GM21529 (cell line): ENCODE results near the gene NGEF.

Experiments used
- ATAC-seq: cut with Tn5 transposase; IDR thresholded peaks from one replicate; pipeline ENCODE4 v1.9.1; 2021; ENCODE audit not compliant: unreplicated experiment

Gene NGEF

DNA sequence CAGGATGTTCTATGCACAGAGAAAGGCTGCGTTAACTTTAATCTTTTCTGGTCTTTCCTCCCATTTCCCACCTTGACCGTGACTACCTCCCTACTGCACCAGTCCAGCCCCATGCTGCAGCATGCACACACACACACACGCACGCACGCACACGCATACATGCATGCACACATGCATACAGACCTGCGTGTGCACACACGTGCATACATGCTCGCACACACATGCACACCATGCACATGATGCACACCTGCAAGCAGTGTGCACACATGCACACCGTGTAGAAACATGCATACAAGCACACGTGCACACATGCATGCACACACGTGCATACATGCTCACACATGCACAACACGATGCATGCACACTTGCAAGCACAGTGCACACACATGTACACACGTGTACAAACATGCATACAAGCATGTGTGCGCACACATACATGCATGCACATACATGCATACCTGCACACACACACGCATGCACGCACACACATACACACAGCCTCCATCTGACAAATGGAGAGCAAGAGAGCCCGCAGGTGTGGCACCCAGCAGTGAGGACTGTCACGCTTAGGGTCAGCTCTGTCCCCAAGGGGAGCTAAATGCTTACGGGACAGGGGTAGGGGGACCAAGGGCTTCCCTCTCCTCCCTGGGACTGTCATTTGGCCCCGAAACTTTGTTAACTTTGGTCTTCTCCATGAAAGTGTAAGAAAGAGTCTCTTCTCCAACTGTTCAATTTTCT, 124.8 kb downstream of the NGEF start:
- no peak for ATAC-seq

DNA sequence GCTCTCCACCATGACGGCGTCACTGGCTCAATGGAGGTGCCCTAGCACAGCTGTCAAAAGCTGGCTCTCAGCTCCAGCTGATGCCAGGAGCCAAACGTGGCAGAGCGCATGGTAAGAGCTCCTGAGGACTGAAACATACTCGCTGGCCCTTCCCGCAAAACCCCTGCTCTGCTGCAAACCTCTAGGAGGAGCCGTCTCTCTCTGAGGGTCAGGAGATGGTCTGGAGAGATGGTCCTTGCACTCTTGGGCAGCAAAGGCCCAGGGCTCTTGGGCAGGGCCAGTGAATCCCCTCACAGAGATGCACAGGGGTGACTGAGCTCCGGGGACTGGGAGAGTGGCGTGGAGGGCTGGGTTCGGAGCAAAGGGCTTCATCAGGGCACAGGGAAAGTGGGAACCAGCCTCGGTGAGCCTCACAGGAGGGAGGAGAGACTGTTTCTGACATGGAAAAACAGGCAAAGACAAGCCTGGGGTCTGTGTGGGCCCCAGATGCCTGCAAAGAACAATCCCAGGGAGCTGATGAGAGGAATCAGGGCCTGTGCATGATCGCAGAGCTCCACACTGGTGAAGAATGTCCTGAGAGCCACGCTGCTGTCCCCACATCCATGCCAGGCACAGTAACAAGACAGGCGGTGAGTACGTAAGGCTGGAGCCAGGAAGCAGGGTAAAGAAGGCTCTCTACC, 125.7 kb downstream of the NGEF start:
- ATAC-seq: no peak

DNA sequence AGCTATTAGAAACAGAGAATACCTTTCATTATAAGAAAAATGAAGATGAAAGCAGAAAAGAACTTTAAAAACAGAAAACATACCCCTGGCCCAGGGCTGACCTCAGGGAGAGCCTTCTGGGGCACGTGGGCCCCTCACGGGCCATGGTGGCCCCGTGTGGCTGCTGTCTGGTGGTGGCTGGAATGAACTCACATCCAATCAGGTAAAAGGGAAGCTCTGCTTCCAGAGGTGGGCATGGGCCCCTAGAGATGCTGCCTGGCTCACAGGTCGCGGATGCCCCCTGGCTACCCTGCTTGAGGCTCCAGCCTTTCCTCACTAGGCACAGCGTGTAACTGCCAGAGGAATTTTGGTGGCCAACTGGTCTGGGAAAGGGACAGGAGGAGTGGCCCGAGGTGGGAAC, 126.4 kb downstream of the NGEF start:
- ATAC-seq: no peak

DNA sequence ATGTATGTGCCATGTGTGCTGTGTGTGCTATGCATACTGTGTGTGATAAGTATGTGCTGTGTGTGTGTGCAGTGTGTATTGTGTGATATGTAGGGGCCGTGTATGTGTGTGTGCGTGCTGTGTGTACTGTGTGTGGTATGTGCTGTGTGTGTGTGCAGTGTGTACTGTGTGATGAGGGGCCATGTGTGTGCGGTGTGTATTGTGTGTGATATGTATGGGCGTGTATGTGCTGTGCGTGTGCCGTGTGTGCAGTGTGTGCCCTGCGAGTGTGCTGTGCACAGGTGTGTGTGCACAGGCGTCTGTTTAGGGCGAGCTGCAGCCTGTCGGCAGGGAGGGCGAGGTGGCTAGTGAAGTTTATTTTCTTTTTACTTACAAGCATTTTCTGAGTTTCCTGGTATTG, 126.9 kb downstream of the NGEF start:
- no peak for ATAC-seq

DNA sequence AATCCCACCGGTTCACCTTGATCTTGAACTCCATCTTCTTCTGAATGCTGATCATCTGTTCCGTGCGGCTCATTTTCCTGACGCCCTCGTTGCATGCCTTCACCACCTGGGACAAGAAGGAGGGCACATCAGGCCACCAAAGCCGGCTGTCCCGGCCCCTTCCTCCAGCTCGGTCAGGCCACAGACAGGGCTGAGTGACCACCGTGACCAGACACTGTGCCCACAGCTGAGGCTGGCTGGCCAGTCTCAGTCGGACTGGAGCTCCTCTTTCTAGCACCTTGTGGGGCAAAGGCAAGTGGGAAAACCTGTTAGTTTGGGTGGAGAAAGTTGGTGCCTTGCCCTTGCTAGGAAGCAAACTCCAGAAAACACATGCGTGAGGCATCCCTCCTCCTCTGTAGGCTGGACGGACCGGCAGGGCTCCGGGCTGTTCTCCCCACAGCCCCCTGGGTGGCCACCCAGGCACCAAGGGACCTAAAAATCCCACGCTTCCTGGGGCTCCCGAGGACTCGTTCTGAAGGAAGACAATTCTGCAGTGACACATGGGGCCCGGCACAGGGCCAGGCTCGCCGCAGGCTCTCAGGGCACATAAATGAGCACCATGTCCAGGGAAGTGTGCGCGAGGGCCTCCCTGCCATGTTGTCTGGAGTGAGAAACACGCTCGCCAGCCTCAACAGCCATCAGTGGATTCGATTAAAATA, 127.6 kb downstream of the NGEF start:
- ATAC-seq: no peak

DNA sequence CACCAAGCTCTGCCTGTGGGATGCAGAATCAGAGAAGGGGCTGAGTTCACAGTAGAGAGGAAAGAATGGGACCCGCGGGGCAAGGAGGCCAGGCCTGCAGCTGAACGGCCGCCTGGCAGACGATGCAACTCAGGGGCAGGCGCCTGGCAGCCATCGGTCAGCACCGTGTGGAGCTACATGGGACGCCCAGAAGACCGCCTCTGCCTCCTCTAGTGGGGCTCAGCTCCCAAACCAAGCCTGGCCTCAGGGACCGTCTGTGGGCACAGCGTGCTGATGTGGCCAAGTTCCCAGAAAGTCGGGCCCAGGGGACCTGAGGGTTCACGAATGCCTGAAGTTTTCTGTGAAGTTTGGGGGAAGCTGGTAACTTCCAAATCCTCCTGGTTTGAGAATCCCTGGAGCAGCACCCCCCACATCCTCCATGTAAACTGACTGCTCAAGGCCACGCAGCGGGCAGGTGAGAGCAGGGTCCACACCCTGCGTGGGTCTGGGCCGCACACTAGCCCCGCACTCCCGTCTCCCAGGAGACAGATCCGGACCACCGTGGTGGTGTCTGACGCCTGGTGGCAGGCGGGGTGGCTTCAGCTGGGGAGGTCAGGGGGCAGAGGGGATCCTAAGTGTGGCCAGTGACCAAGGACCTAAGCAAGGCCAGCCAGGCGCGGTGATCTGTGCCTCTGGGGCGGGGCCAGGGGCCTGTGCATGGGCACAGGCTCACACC, 128.3 kb downstream of the NGEF start:
- ATAC-seq: no peak

DNA sequence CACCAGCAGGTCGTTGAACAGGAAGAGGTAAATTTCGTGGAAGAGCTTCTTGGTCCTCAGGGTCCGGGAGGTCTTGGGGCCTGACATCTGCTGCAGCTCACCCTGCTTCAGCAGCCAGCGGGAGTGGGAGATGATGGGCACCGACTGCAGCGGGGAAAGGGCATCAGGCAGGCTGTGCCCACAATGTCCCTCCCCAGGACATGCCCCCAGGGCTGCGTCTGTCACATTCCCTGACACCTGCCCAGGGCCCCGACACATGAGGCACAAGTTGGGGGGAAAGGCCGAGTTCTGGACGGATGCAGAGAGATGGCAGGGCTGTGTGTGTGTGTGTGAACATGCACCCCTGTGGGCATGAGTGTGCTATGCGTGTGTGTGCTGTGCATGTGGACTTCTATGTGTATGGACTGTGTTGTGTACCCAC, 129.0 kb downstream of the NGEF start:
- ATAC-seq: no peak

DNA sequence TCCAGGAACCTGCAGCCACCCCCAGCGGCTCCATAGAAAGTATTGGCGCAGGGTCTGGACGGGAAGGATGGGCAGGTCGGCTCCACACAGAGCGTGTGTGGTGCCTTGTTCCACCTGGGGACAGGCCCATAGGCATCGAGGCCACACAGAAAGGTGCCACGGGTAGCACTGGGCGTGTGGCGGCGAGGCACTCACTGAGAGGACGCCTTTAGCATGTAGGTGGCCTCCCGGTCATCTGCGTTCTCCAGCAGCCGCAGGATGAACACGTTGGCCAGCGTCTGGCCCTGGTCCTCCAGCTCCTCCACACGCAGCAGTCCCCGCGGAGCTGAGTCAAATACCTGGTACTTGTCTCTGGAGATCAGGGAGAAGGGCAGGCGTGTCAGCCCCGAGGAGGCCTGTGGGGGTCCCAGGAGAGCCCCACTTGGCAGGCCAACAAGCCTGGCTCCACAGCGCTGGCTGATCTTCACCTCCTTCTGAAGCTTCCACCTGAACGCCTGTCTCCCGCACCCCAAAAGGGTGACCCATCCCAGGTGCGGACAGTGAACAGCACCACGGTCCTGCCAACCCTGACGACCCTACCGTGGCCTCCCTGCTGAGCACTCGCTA, 129.8 kb downstream of the NGEF start:
- ATAC-seq: no peak

DNA sequence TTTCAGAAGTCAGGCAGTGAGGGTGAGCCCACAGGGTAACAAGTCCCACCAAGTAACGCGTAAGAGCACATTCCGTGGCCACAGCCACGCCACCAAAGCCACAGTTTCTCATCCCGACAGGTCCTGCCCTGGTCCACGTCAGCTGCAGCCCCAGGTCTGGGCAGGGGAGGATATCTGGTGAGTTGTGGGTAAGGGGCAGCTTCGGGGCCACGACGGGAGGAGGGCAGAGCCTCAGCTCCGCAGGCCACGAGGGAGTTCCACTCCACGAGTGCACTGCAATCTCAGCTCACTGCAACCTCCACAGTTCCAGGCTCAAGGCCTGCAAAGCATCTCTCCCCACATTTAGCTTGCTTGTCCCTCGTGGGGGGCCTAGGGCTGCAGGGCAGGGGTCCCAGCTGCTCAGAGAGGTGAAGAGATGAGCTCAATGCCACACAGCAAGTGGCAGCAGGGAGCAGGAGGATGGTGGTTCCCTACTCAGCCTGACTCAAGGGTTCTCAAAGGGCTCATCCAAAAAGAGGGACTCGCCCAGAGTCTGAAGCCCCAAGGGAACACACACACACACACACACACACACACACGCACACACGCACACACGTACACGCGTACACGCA, 130.4 kb downstream of the NGEF start:
- ATAC-seq: no peak

DNA sequence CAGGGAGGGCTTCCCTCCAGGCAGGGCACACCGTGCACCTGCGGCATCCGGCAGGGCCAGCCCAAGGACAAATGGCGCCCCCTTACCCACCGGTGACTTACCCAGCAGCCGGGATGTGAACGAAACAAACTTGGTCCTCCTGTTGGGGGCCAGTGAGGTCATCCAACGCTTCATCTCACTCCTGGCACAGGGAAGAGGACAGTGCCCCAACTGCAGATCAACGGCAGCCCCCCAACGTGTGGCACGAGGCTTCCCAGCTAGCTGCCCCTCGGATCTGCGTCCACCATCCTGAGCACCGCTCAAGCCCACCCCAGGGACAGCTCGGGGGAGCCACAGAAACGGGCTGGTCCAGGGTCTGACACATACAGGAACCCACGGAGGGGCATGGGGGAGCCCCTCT, 131.0 kb downstream of the NGEF start:
- ATAC-seq: no peak

DNA sequence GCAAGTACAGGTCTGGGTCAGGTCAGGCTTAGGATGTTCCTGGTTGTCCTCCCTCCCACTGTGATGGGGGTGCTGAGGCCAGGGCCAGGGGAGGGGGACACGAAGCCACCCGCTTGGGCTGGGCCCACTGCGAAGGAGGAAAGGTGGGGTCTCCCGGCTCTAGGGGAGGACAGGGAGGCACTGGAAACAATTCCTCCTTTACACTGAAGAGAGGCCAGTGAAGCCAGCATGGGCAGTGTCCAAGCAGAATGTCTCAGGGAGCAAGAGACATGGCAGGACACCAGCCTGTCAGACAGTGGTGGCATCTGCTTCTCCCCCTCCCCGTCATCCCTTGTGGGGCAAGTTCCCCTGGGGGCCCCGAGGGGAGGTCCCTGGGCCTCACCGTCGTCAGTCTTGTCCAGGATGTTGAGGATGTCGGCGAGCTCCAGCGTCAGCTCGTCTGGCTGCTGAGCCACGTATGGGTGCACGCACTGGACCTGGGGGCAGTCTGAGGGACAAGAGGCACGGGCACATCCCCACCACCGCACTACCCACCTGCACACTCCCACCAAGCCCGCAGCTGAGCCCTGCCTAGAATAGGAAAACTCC, 132.2 kb downstream of the NGEF start:
- no peak for ATAC-seq

DNA sequence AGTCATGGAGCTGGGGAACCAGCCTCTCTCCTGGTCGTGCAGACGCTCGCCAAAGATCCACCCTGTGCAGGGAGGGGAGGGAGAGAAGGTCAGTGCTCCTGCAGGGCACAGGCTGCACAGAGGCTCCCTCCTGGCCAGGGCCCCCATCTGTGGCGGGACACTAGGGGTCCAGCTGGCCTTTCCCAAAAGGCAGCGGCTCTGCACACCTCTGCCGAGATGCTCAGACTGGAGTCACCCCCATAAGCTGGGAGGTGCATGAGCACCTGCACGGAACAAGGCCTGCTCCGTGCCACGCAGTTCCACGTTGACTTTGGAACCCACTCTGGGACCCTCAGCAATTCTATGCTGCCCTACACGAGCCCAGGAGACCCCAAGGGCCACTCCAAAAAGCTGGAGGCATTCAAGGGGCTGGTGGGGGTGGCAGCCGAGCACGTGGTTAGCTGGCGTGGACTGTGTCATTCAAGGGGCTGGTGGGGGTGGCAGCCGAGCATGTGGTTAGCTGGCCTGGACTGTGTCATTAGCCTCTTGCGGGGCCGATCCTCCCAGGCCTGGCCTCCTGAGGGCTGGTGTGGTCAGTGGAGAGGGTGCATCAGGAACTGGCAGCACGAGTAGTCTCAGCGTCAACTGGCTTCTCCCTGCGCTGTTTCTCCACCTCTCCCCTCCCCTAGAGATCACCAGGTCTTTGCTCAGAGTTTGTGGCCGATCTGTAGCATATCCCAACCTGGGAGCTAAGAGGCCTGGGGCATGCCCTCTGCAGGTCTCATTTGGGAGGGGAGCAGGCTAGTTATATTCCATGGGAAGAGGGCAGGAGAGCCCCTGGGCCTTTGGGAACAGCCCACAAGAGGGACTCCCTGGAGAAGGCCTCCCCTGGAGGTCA, 133.2 kb downstream of the NGEF start:
- ATAC-seq: no peak

DNA sequence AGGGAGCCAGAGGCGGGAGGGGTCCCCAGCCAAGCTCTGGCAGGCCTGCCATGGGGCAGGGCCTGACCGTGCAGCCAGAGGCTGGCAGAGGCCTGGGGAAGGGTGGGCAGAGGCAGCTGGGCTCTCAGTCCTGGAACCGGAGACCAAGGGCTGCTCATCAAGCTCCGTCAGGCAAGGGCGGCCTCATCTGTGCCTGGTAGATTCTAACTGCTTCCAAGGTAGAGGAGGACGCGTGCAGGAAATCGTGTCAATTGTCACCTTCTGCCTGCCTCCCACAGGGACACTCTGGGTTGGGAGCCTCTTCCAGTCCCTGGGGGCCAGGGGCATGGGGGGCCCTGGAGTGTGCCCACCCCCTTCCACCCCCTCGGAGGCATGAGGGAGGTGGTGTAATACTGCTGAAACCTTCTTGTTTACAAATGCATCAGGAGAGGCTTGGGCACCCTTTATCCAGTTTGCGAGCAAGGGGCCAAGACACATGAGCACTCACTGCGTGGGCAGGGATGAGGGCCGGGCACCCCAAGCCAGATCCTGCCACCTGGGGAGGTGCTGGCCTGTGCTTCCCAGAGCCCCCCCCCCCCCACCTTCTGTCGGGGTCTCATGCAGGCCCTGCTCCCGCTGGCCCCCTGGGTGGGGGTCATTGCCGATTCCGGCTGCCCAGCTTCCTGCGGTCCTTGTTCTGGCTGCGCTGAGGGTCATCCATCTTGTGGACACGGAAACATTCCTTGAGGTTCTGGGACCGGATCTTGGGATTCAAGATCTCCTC, 134.0 kb downstream of the NGEF start:
- ATAC-seq: no peak

DNA sequence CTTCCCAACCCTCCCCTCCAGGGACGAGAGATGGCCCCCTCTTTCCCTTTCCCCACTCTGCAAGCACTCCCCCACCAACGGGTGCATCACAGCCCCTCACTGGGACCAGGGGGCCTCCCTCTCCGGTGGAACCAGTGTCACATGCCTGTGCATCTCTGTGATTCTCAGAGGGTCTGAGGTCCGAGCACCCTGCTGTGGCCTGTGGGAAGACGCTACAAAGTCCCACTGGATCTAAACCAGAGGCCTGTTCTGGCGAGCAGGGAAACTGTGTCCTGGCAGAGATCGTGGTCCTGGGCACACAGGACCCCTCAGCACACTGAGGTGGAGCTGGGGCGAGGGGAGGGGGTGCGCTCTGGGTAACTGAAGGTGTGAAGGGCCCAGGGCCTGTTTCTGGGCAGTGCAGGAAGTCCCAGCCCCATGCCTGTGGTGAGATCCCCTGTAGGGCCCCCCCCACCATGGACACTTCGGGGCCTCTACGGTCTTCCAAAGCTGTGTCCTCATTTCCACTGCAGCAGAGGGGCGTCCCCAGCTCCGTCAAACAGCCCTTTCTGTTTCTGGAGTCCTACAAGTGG, 135.0 kb downstream of the NGEF start:
- no peak for ATAC-seq

DNA sequence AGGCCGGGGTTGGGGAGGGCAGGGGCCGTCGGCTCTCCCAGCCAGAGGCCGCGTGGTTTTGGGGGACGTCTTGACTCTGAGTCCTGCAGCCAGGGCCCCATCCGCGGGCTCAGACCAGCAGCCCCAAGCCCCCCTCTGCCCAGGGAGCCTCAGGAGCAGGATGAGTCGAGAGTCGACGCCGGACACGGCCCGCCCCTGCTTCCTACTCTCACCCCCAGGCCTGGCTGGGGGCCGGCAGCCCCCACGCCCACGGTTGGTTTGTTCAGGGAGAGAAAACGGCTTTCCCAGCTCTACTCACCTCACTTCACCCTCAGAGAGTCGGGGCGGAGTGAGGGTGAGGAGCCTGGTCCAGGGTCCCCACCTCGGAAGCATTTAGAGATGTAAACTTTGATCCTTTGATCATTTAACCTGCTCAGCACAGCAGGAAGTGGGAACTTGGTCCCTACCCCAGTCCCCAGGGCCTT, 136.0 kb downstream of the NGEF start:
- ATAC-seq: no peak

DNA sequence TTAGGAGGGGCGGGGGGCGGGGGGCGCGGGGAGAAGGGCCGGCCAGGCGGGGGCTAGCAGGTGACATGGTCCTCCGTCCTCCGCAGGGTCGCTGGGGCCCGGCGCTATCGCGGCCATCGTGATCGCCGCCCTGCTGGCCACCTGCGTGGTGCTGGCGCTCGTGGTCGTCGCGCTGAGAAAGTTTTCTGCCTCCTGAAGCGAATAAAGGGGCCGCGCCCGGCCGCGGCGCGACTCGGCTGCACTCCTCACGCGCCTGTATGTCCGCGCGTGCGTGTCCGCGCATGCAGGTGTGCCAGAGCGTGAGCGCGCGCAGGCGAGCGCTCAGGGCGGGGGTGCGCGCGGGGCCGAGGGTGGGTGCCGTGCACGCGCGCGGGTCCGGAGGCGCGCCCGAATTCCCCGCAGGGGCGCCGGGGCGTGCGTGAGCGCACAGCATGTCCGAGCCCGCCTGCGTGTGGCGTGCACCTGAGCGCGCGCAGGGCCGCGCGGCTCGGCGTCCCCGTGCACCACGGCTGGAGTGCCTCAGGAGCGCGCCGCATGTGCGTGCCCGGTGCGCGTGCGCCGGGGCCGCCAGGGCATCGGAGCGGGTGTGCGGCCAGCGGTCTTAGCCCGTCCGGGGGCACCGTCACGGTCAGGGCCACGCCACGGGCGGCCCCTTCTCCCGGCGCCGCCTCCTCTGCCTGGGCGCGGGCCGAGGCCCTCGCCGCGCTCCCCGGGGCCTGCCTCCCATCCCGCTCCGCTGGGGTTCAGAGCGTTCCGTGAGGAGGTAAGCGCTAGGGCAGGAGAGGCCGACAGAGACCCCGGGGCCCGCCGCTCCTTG, 136.7 kb downstream of the NGEF start:
- ATAC-seq: no peak
